ENCODE results near the gene NTN4.

- TF ChIP-seq CTCF (IDR thresholded peaks at IDR 0.05): no peak
- no peak for TF ChIP-seq POLR2A (IDR thresholded peaks at IDR 0.05)
These were observed 50.8 kb downstream of the NTN4 start for GRCh38 chr12:95739561-95740313.
